Activated CD4-positive, alpha-beta T cell treated with anti-CD3 and anti-CD28 coated beads, Interleukin-2, amount 50 U/mL, for 48 hours (primary cell): ENCODE measurements around the gene JDP2.

ENCODE experiments used
- DNase-seq, 2 experiments: peaks; one replicate each; pipeline ENCODE4 v3.0.0-alpha.2; 2020

Gene JDP2

DNA sequence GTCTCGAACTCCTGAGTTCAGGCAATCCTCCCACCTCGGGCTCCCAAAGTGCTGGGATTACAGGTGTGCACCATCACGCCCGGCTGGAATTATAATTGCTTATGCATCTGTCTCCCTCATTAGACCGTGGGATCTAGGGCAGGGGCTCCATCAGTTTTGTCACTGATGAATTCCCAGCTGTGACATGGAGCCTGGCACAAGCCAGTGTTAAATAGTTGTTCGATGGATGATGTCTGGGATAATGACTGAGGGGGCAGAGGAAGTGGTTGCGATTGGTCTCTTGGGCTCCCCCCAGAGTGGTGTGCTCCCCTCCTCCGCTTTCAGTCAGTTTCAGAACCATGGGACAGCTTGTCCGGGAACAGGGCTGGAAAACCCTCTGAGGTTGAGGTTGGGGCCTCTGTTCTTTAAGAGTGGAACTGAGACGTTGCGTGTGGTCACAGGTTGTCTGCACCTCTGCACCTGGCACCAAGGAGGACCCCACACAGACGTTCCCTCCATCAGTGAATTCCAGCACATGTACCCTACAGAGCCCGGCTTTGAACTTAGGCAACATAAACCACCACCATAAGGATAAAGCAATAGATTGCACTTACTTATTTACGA, 63.7 kb downstream of the JDP2 start:
- no peak for DNase-seq

DNA sequence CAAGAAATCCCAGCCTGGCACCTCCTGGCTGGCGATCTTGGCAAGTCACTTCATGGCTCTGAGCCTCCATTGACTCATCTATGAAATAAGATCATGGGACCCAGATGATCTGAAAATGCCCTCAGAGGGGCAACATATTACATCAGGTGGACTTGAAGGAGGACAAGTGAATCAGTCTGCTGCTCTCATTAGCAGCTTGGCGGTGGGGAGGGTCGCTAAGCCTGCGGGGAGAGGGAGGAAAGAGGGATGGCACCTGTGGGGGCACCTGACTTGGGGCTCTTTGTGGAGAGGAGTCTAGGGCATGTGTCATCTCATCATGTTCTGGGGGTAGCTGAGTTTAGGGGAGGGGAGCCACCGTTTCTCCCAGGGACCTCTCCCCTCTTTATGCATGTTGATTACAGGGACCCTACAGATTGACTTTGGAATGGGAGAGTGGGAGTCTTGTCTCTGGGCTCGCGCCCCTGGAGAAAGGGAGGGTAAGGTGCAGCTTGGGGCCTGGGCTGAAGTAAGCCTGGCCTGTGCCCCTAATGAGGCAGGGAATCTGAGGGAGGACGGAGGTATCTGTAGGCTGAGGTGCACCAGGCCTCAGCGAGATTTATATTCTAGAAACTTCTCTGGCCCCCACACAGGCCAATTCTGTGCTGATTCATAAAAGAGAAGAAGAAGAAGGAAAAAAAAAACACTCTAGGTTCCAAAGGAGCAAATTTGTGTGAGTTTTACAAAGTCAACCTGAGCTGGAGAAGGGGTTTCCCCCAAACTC, 65.2 kb downstream of the JDP2 start:
- DNase-seq, result no peak

DNA sequence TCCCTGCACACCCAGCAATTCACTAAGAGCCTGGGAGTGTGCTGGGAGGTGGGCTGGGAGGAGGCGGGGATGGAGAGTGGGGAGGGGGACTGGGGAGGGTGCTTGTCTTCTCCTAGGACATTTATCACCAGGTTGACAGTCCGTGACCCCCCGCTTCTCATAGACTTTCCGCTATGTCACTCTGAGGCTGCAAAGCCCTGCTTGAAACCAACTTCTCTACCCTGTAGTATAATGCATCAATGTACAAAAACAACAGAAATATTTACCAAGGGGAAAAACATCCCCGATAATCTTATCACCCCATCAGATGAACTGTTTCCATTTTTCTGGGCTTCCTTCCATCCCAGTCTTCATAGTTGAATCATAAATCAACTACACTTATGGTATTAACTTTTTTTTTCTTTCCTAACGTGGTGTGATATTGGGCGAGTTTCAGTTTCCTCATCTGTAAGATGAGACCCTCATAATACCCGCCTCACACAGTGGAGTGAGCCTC, 65.8 kb downstream of the JDP2 start:
- DNase-seq, result peak in 1 of 2 experiments; percentile 35

DNA sequence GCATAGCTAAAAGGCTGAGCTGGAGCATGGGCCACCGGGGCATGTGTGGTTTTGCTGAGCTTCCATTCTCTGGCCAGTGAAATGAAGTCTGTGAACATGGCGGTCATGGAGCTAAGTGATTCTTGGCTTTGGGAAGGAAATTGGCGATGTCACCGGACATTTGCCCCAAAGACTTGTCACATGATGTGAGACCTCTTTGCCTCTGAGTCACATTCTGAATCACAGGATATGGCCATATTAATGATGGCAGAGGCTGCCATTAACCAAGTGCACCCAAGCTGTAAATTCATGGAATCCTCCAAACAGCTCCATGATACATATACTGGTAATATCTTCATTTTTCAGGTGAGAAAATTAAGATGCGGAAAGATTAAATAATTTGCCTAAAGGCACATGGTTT, 67.1 kb downstream of the JDP2 start:
- DNase-seq, result no peak

DNA sequence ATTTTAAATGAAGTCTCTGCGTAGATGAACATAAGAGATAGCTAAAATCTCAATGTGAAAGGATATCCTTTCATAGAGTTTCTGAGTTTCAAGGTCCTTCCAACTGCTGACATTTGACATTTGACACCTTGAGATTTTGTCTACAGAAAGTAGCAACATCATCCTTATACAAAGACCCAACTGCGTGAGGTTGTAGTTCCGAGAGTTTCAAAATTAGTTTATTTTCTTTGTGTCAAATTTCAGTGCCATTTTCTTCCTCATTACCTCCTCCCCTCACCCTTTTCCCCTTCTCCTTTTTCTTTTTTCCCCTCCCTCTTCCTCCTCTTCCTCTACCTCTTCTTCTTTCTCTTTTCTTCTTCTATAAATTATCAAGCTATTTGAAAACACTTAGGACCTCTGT, 67.6 kb downstream of the JDP2 start:
- DNase-seq, result no peak

DNA sequence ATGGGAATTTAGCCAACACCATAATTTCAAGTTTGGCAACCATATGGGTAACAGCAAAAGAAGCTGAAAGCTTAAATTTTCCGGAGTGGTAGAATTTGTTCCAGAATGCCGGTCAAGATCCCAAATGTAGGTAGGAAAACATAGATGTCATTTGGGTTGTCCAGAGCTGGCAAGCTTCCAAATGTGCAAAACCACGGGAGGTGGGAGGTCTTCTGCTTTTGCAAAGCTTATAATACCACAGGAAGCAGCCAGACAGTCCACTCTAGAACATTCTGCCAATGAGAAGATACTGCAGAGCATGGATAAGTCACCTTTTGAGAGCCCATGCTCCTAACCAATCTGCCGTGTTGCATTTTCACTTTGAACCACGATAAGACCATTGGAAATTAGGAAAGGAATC, 68.1 kb downstream of the JDP2 start:
- DNase-seq, result no peak

DNA sequence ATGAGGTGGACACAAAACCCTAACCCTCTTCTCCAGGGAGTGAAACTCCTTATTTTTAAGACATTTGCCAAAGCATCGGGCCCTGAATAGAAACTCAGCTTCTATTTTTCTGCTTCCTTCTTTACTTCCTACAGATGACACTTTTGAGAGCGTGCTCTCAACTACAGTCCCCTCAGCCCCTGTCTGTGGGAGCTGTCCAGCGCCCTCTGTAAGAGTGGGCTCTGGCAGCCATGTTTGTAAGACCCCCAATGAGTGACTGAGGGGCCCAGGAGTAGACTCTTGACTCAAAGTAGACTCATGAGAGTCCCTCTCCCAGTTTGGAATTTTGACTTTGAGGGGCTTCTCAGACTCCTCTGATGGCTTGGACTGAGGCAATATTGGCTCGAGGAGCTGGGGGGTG, 68.9 kb downstream of the JDP2 start:
- DNase-seq, result no peak

DNA sequence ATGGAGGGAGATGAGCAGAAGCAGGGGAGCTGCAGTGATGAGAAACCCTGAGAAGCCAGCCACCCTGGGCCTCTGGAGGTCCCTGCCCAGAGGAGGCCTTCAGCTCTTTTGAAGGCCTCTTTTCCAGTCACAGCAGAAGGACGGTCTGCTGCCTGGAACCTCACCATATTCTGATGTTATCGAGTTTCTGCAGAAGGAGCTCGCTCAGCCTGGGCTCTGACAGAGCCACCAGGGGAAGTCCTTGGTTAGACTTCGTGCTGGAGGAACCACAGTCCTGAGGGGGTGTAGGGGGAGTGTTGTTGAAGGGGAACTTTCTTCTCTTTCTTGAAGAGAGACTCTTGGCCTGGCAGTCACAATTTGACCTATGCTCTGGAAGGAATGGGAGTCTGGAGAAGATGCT, 69.4 kb downstream of the JDP2 start:
- peak; percentile 48 to 61 for DNase-seq

DNA sequence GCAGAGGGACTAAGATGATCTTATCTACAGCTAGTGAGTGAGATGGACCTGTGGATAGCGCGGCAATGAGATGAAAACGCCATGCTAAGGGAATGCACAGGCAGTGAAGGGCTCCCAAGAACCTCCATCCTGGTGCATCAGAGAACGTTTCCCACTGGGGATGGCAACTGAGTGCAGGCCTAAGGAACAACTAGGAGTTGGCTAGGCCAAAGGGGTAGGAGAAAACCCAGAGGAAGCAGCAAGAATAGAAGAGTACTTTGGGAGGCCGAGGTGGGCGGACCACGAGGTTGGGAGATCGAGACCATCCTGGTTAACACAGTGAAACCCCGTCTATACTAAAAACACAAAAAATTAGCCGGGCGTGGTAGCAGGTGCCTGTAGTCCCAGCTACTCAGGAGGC, 69.9 kb downstream of the JDP2 start:
- no peak for DNase-seq

DNA sequence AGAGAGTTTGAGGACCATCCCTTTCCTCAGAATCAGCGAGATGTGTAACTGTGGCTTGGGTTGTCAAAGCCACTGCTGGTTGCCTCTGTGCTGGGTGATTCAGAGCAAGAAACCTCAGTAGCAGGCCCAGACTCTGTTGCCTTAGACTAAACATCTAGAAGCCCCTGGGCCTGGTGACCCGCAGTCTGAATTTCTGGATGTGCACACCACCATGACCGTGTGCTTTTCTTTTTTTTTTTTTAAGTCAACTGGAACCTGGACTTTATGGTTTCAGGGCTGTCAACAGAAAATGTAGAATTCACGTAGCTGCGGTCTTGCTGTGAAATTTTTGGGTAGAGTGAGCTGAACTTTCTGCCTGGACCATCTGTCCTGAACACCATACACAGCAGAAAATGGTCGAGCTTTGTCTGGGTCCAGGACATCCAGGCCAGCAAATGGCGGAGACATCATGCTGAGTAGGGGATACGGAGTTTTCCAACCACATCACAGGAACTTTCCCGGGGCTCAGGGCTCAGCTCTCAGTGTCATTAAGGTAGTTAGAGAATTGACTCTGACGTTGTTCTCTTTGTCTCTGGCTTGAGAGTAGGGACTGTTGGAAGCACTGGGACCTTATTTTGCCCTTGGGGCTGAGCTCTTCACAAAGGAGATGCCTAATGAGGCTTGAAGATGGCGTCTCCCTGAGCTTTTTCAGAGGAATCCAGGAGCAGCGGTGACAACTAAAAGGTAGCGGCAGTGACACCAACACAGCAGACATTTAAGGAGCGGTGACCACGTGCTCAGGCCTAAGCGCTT, 71.5 kb downstream of the JDP2 start:
- no peak for DNase-seq

DNA sequence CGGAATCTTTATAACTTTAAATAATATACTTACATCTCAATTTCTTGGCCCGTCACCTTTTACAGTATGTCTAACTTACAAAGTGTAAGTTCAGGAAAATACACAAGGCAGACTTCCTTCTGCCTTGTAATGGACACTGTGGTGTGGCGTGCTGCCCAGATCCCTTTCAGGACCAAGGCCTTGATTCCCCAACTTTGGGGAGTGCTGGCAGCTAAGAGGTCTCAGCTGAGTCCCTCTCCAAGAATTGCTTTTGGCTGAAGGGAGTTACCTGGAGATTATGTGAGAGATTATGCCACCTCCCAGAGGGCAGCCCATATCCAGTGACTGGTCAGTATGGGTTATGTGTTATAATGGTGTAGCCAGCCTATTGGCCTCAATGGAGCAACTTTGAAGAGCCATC, 73.3 kb downstream of the JDP2 start:
- no peak for DNase-seq

DNA sequence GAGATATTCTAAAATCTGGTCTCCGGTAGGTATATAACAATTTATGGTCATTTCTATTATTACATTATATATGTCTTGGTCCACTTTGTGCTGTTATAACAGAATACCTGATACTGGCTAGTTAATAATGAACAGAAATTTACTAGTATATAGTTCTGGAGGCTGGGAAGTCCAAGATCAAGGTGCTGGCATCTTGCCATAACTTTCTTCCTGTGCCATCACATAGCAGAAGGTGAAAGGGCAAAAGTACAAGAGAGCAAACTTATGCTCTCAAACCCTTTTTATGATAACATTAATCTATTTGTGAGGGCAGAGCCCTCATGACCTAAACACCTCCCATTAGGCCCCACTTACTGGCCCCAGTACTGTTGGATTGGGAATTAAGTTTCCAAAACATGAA, 76.6 kb downstream of the JDP2 start:
- no peak for DNase-seq

DNA sequence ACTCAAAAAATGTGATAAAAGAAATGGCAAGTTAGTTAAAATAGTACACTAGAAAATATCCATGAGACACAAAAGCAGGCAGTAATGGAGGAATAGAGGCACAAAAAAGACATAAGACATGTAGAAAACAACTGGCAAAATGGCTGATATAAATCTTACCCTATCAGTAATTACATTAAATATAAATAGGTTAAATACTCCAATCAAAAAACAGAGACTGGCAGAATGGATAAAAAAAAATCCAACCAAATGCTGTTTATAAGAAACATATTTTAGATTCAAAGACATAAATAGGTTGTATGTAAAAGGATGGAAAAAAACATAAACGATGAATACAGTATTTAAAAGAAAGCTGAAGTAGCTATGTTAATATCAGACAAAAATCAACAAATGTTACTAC, 79.1 kb downstream of the JDP2 start:
- DNase-seq, result no peak

DNA sequence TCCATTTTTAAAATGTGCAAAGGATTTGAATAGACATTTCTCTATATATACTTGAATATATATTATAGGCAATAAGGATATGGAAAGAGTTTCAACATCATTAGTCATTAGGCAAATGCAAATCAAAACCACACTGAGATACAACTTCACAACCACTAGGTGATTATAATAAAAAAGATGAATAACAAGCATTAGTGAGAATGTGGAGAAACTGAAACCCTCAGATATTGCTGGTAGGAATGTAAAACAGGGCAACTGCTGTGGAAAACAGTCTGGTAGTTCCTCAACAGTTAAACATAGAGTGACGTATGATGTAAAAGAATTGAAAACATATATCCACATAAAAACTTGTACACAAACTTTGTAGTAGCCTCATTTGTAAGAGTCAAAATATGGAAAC, 82.7 kb downstream of the JDP2 start:
- DNase-seq, result no peak

DNA sequence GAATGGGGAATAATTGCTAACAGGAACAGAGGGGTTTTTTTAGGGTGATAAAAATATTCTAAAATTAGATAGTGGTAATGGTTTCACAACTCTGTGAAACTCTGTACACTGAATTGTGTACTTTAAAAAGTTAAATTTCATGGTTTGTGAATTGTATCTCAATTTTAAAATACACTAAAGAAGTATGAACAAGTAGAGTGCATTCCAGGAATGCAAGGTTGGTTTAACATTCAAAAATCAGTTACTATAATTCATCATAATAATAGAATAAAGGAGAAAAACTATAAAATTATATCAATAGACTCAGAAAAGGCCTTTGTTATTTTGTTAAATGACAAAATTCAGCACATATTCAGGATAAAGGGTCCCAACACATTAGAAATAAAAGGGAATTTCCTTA, 83.4 kb downstream of the JDP2 start:
- no peak for DNase-seq

DNA sequence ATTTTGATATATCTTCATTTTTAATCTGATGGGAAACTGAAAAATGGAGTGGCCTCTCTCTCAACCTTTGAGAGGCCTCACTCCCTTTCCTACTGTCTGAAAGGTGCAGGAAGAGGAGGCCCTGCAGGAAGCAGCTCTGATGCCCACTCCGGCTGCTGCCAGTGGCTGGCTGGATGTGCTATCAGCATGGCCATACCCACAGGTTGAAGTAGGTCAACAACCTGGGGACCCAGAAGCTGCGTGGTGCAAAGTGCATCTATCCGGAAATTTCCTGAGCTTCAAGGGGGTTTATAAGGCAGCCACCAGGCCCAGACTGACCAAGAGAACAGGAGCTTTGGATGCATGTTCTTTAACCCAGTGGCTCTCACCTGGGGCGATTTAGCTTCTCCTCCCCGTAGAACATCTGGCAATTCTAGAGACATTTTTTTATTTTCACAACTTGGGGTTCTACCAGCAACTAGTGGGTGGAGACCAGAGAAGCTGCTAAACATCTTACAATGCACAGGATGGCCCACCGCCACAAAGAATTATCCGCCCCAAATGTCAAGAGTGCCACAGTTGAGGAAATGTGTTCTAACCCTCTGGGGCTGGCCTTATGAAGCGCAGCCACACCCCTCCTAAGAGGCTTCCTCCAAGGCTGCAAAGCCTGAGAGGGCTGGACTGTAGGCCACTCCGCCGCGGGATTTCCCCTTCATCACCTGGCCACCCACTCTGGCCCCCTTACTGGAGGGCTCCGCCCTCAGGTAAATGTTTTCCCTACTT, 86.3 kb downstream of the JDP2 start:
- no peak for DNase-seq

DNA sequence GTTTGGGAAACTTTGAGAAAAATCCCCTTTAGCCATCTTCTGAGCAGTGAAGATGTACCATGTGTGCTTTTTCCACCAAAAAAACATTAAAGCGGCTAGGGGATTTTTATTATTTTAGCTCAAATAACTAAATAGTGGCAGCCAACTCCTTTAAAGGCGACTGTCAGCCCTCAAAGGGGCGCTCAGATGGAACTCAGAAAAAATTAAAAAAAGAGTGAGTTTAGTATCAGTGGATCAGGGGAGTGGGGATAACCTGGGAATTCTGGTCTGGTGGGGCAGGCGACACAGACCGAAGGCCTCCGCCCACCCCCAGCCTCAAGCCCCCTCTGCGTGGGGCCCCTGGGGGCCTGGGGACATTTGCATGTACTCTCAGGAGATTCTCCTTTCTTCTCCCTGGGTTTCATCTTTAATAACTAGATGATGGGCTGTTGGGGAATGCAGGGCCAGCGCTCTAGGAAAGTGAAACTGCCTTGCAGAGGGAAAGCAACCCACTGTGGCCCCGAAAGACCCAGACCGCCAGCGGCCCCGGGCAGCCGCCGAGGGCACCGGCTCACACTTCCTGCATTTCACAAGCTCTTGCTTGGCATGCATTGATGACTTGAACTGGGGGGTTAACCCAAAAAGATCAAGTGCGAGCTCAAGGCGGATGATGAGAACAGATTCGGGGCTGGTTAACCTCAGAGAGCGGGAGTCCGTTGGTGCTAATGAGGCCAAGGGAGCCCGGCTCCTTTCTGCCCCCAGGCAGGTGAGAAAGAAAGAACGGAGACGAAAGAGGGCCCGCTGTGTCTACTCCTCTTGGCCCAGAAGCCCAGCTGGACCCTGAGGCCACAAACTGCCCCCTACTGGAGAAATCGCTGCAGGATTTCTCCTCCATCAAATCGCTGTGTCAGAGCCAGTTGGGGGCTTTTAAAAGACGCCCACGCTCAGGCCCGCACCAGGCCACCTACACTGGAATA, 87.1 kb downstream of the JDP2 start:
- peak; percentile 53 to 63 for DNase-seq

DNA sequence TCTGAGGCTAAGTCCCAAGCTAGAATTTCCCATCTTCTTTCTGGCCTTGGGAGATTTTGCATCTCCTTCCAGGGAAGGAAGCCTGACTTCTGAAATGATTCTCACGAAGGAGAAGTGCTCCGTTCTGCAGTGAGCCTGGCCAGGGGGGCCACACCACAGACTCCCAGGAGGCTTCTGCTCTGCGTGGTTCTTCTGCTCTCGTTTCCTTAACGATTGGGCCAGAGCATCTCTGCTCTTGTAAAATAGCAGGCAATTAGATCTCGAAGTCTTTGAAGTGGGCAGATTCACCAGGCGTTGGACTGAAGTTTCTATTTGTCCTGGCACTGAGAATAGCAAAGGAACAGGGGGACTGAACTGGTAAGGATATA, 87.8 kb downstream of the JDP2 start:
- no peak for DNase-seq

DNA sequence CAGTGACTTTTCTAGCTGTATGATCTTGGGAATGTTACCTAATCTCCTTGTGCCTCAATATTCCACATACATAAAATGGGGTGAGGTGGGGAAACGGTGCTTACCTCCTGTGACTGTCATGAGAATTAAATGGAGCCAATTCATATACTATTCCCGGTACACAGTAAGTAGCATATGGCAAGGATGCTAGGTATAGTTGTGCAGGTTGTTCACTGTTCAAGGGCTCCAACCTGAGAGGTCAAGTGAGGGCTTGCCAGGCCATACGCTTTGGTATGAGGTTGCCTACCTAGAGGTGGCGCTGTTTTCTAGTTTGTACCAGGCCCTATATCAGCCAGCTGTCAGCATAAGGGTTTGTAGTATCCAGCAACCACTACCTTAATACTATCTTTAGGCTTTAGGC, 90.8 kb downstream of the JDP2 start:
- DNase-seq, result peak in 1 of 2 experiments; percentile 62

DNA sequence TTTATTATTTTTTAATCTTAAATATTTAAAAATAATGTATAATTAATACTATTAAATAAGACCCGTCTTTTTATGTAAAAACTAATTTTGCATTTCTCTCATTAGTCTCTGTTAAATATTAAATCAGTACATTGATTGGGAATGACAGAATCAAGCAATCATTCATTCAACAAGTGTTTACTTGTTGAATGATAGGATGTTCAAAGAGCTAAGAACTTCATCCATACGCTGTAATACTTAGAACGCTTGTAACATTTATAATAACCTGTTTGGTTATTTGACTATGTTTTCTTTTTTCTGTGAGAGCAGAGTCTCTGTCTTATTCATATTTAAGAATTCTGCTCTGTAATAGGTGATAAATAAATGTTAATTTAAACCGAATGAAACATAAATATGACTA, 91.6 kb downstream of the JDP2 start:
- DNase-seq, result no peak

DNA sequence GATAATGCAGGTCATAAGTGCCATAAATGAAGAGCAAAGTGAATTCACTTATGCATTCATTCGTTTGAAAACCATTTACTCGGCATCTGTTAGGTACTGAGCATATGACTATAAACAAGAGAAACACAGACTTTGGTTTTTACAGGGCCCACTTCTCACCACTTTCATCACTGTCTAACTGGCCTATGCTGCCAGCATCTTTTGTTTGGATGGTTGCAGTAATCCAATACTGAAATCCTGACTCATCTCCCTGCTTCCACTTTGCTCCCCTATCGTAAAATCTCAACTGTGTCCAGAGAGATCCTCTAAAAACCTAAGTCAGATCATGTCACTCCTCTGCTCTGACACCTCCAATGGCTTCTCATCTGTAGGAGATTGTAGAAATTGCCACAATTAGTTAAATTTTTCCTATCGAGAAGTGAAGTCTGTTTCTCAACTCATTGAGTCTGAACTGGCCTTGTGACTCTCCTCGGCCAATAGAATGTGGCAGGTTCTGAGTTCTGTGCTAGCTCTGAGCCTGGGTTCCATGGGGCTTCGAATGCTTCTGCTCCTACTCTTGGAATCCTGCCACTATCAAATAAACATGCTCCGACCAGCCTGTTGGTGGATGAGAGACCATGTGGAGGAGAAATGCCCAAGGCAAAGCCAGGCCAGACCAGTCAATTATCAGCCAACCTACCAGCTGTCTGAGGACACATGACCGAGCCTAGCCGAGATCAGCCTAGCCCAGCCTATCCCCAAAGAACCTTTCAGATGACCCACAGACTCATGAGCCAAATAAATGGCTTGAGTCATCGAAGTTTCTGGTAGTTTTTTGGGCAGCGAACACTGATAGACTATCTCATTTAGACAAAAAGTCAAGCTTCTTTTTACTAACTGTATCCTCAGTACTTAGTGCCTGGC, 92.3 kb downstream of the JDP2 start:
- no peak for DNase-seq
